OCI-LY3 (cell line): Measurements from ENCODE around the gene RARG.

Experiments
- H2AFZ ChIP-seq: fragments of 200-600, 300-600 bp; shearing (Covaris generic); 2 replicates; pipeline ENCODE4 v1.6.0; 2014; ENCODE audit warnings: antibody characterized with exemption, low read depth, low read length
- H3K27ac ChIP-seq: fragments of 200-600, 300-600 bp; sonication (generic); 2 replicates; pipeline ENCODE4 v1.5.1; 2014; ENCODE audit warnings: mild to moderate bottlenecking, low read length, moderate library complexity, mixed read lengths
- H3K27me3 ChIP-seq: fragments of 200-600, 300-600 bp; sonication (generic); 2 replicates; pipeline ENCODE4 v1.6.1; 2014; ENCODE audit warnings: low read depth, low read length, mixed read lengths
- H3K36me3 ChIP-seq: fragments of 200-600, 300-600 bp; sonication (generic); replicated peaks from 2 replicates; pipeline ENCODE3; 2014; ENCODE audit warnings: low read depth, low read length, mixed read lengths
- H3K4me1 ChIP-seq: fragments of 300-600, 200-600 bp; sonication (generic); 2 replicates; pipeline ENCODE4 v1.6.1; 2014; ENCODE audit warnings: low read length, mixed read lengths
- H3K4me2 ChIP-seq: fragments of 200-600, 300-600 bp; sonication (generic); 2 replicates; pipeline ENCODE4 v1.6.1; 2014; ENCODE audit warnings: low read length, mixed read lengths
- H3K4me3 ChIP-seq: fragments of 300-600, 200-600 bp; sonication (generic); 2 replicates; pipeline ENCODE4 v1.5.1; 2014; ENCODE audit warnings: antibody characterized with exemption, mild to moderate bottlenecking, low read length, moderate library complexity
- H3K79me2 ChIP-seq: fragments of 300-600, 200-600 bp; shearing (Covaris generic); 2 replicates; pipeline ENCODE4 v1.6.1; 2014; ENCODE audit warnings: mild to moderate bottlenecking, low read length, mixed read lengths
- H3K9ac ChIP-seq: fragments of 300-600, 200-600 bp; shearing (Covaris generic); 2 replicates; pipeline ENCODE4 v1.6.0; 2014; ENCODE audit warnings: mild to moderate bottlenecking, low read length, moderate library complexity
- H3K9me3 ChIP-seq: fragments of 200-600, 300-600 bp; shearing (Covaris generic); 2 replicates; pipeline ENCODE4 v1.6.1; 2014; ENCODE audit warnings: low read length, mixed read lengths; ENCODE audit not compliant: insufficient read depth
- H4K20me1 ChIP-seq: fragments of 200-600, 300-600 bp; sonication (generic); 2 replicates; pipeline ENCODE4 v1.6.1; 2016; ENCODE audit warnings: low read length, mixed read lengths; ENCODE audit not compliant: insufficient read depth
- CTCF ChIP-seq: fragments of 200-600, 300-600 bp; sonication (generic); IDR thresholded peaks from 2 replicates; pipeline ENCODE4 v1.5.1; 2014; ENCODE audit warnings: antibody characterized with exemption, low read length, low read depth
- EZH2phosphoT487 ChIP-seq: fragments of 200-600 bp; shearing (Covaris generic); IDR thresholded peaks from 2 replicates; pipeline ENCODE4 v1.6.1; 2018; ENCODE audit warnings: antibody characterized with exemption, mixed run types, low read depth

The RARG gene

DNA sequence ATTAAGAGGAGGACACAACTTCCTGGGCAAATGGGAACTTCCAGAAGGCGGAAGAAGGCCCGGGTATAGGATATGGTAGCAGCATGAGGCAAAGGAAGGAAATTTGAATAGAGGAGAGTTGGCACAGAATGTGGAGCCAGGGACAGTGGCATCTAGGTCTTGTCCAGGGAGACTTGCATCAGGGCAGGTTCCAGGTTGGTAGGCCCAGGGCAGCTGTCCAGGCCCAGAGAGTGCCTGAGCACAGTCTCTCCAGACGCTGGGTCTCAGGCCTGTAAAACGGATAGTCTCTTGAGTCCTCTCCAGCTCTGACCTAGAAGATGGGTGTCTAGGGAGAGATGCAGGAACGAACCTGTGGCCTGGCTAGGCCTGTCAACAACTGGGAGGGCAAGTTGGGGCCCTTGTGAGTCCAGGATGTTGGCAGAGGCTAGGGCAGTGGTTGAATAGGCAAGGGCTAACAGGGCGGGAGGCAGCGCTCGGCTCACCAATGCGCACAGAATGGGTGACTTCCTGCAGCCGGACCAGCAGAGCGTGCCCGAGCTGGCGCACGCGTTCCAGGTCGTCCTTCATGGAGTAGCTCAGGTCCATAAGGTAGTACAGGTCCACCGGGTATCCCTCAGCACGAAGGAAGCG lies 34.9 kb downstream of the RARG start:
- TF ChIP-seq CTCF, result no peak
- TF ChIP-seq EZH2phosphoT487, result no peak
- Histone ChIP-seq H2AFZ (no peak overlapping the region), H4K20me1 (no peaks in the 10 kb centered on the region), H3K9me3 (no peaks in the 10 kb centered on the region), H3K9ac (no peak overlapping the region), H3K4me3 (peak overlapping the region; percentile 67), H3K27ac (no peak overlapping the region), H3K27me3 (no peaks in the 10 kb centered on the region), H3K79me2 (no peaks in the 10 kb centered on the region), H3K36me3 (peaks cover 3% of the 10 kb centered on the region), H3K4me2 (peak overlapping the region; percentile 49), H3K4me1 (peaks cover 32% of the 10 kb centered on the region)

DNA sequence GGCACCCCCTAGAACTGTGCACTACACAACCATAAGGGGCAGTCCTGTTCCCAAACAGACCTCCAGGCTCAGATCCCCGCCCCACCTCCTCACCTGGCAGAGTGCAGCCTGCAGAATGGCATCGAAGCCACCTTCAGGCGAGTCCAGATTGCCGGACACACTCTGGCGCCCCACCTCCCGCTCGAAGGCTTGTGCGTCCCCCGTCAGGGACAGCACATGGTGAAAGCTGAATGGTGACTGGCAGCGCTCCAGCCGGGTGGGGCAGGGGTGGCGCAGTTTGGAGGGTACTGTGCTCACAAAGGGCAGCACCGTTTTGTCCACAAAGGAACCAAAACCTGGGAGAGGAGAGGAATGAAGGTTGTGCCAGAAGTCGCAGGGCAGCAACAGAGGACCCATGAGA lies 35.5 kb downstream of the RARG start:
- Histone ChIP-seq H3K4me3 (no peak overlapping the region), H3K9ac (no peak overlapping the region)

GRCh38 chr12:53195516-53196420 lies 36.2 kb downstream of the RARG start:
- Histone ChIP-seq H4K20me1 (no peaks in the 10 kb centered on the region), H3K27me3 (no peaks in the 10 kb centered on the region), H3K4me2 (no peak overlapping the region), H2AFZ (no peak overlapping the region), H3K79me2 (no peaks in the 10 kb centered on the region), H3K9me3 (no peaks in the 10 kb centered on the region), H3K9ac (no peak overlapping the region), H3K36me3 (peaks cover 8% of the 10 kb centered on the region), H3K27ac (no peak overlapping the region), H3K4me1 (peaks cover 23% of the 10 kb centered on the region), H3K4me3 (no peak overlapping the region)
- TF ChIP-seq EZH2phosphoT487 (no peak), CTCF (no peak)

More for the DNA sequence above, 35.5 kb downstream of the RARG start:
- Histone ChIP-seq H4K20me1 (no peaks in the 10 kb centered on the region), H3K79me2 (no peaks in the 10 kb centered on the region), H2AFZ (no peak overlapping the region), H3K4me1 (peaks cover 30% of the 10 kb centered on the region), H3K4me2 (no peak overlapping the region), H3K36me3 (peaks cover 6% of the 10 kb centered on the region), H3K27me3 (no peaks in the 10 kb centered on the region), H3K9me3 (no peaks in the 10 kb centered on the region), H3K27ac (no peak overlapping the region)
- no peak for TF ChIP-seq CTCF
- no peak for TF ChIP-seq EZH2phosphoT487

DNA sequence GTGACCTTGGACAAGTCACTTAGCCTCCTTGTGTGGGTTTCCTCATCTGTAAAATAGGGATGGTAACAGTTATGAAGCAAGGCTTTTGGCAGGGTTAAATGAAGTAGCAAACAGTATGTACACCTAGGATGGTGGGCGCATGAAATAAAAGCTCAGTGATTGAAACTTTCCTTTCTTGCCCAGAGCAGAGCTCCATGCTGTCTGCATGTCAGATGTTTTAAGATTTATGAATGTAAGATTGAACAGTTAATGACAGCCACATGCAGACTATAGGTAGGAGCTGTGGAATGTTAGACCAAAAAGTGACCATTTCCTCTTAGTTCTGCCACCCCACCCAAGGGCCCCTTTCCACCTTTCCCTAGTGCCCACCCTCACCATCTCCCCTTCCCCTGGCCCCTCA lies 37.0 kb downstream of the RARG start:
- no peak overlapping the region for H3K9ac ChIP-seq
- no peaks in the 10 kb centered on the region for H4K20me1 ChIP-seq
- no peak overlapping the region for H3K4me2 ChIP-seq
- H2AFZ ChIP-seq, result no peak overlapping the region
- no peaks in the 10 kb centered on the region for H3K79me2 ChIP-seq
- H3K27ac ChIP-seq, result no peak overlapping the region
- H3K4me3 ChIP-seq, result no peak overlapping the region
- H3K36me3 ChIP-seq, result peaks cover 8% of the 10 kb centered on the region
- H3K4me1 ChIP-seq, result peaks cover 15% of the 10 kb centered on the region
- H3K27me3 ChIP-seq, result no peaks in the 10 kb centered on the region
- H3K9me3 ChIP-seq, result no peaks in the 10 kb centered on the region
- TF ChIP-seq CTCF (no peak), EZH2phosphoT487 (no peak)
